HUES64 (cell line): ENCODE data around the gene CPAMD8.

Experiments used
- H3K27ac ChIP-seq: 2 replicates; pipeline ENCODE4 v1.7.0; 2013; ENCODE audit warnings: low read depth, low read length, inconsistent platforms
- H3K27me3 ChIP-seq: 2 replicates; pipeline ENCODE4 v1.6.1; 2013; ENCODE audit warnings: mild to moderate bottlenecking, low read length; ENCODE audit not compliant: insufficient read depth
- H3K36me3 ChIP-seq: 2 replicates; pipeline ENCODE4 v1.6.1; 2013; ENCODE audit warnings: mild to moderate bottlenecking, low read length; ENCODE audit not compliant: insufficient read depth
- H3K4me1 ChIP-seq: 2 replicates; pipeline ENCODE4 v1.6.1; 2013; ENCODE audit warnings: mild to moderate bottlenecking, low read length, moderate library complexity; ENCODE audit not compliant: insufficient read depth
- H3K4me3 ChIP-seq: 2 replicates; pipeline ENCODE4 v1.5.1; 2013; ENCODE audit warnings: mild to moderate bottlenecking, low read length, moderate library complexity
- H3K9ac ChIP-seq: 2 replicates; pipeline ENCODE4 v1.6.1; 2013; ENCODE audit warnings: mild to moderate bottlenecking, low read depth, low read length
- H3K9me3 ChIP-seq: 2 replicates; pipeline ENCODE4 v1.6.1; 2013; ENCODE audit warnings: low read depth, low read length; ENCODE audit not compliant: insufficient read depth
- WGBS: fragments of 150-250, 120-280 bp; methylation state at CpG from one replicate; pipeline ENCODE4 v1.1.7; 2013; ENCODE audit warnings: missing lambda C conversion rate; 5-methylcytosine and 5-hydroxymethylcytosine counted together

Gene CPAMD8

DNA sequence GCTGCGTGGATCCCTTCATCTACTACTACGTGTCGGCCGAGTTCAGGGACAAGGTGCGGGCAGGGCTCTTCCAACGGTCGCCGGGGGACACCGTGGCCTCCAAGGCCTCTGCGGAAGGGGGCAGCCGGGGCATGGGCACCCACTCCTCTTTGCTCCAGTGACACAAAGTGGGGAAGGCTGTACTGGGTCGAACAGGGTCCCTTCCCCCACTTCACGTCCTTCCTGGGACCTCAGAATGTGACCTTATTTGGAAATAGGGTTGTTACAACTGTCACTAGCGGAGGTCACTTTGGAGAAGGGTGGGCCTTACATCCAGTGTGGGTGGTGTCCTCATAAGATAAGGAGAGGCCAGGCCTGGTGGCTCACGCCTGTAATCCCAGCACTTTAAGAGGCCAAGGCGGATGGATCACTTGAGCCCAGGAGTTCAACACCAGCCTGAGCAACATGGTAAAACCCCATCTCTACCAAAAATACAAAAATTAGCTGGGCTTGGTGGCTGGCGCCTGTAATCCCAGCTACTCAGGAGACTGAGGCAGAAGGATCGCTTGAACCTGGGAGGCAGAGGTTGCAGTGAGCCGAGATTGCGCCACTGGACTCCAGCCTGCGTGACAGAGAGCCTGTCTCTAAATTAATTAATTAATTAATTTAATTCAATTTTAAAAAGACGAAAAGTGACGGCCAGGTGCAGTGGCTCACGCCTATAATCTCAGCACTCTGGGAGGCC, 136.0 kb downstream of the CPAMD8 start:
- H3K36me3 ChIP-seq, result no peaks in the 10 kb centered on the region
- WGBS, result 91% methylated on average over 23 of the region's 24 CpGs
- H3K9ac ChIP-seq, result no peak overlapping the region
- H3K4me1 ChIP-seq, result no peaks in the 10 kb centered on the region
- H3K9me3 ChIP-seq, result no peaks in the 10 kb centered on the region
- no peak overlapping the region for H3K4me3 ChIP-seq
- H3K27ac ChIP-seq, result peak overlapping the region; percentile 55; the same call in 1 of the 2 replicates
- H3K27me3 ChIP-seq, result no peaks in the 10 kb centered on the region

DNA sequence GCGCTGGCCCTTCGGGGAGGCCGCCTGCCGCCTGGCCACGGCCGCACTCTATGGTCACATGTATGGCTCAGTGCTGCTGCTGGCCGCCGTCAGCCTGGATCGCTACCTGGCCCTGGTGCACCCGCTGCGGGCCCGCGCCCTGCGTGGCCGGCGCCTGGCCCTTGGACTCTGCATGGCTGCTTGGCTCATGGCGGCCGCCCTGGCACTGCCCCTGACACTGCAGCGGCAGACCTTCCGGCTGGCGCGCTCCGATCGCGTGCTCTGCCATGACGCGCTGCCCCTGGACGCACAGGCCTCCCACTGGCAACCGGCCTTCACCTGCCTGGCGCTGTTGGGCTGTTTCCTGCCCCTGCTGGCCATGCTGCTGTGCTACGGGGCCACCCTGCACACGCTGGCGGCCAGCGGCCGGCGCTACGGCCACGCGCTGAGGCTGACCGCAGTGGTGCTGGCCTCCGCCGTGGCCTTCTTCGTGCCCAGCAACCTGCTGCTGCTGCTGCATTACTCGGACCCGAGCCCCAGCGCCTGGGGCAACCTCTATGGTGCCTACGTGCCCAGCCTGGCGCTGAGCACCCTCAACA, 136.6 kb downstream of the CPAMD8 start:
- Histone ChIP-seq H3K9ac (no peak overlapping the region), H3K36me3 (no peaks in the 10 kb centered on the region), H3K4me1 (no peaks in the 10 kb centered on the region), H3K4me3 (no peak overlapping the region), H3K27me3 (no peaks in the 10 kb centered on the region), H3K9me3 (no peaks in the 10 kb centered on the region), H3K27ac (peak overlapping the region; percentile 55; the same call in 1 of the 2 replicates)
- 96% methylated on average over 48 of the region's 48 CpGs for WGBS

DNA sequence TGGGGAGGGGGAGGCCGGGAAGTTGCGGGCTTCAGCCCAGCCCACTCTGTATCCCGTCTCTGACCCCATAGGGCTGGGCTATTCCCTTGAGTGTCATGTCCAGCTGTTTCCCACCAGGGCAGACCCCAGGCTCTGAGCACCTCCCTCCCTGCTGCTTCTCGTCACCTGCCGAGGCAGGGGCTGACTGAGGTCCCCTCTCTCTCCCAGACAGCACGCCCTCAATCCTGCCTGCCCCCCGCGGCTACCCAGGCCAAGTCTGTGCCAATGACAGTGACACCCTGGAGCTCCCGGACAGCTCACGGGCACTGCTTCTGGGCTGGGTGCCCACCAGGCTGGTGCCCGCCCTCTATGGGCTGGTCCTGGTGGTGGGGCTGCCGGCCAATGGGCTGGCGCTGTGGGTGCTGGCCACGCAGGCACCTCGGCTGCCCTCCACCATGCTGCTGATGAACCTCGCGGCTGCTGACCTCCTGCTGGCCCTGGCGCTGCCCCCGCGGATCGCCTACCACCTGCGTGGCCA, 137.2 kb downstream of the CPAMD8 start:
- Histone ChIP-seq H3K4me1 (no peaks in the 10 kb centered on the region), H3K36me3 (no peaks in the 10 kb centered on the region), H3K9ac (no peak overlapping the region), H3K27ac (no peak overlapping the region), H3K27me3 (no peaks in the 10 kb centered on the region), H3K9me3 (no peaks in the 10 kb centered on the region), H3K4me3 (no peak overlapping the region)
- 92% methylated on average over 22 of the region's 22 CpGs for WGBS

DNA sequence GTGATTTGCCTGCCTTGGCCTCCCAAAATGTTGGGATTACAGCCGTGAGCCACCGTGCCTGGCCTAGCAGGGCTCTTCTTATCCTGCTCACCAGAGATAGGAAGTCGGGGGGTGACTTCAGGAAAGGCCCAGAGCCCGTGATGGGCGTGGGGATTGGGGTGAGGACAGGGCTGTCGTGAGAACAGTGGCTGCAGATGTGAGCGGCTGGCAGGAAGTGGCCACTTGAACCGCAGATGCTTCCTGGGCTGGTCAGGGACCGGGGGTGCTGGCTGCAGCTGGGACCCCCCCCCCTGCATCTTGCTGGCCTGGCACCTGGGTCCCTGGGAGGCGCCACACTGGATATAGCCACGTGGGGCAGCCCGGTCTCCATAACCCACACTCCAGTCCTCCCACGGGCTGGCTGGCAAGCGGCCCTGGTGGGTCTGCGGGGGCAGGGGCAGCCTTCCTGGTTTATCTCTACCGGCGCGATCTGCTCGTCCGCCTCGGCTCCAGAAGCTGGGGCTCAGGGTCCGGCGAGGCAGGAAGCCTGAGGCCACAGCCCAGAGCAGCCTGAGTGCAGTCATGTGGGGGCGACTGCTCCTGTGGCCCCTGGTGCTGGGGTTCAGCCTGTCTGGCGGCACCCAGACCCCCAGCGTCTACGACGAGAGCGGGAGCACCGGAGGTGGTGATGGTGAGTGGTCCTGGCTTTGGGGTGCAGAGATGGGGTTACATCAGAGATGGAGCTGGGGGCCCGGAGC, 137.8 kb downstream of the CPAMD8 start, which contains the start of gene F2RL3:
Gene F2RL3 (plus strand): TSS at position 371 of the 737 bp plus-strand sequence. CDS start 191 bp downstream, at position 562.
- Histone ChIP-seq H3K27ac (no peak within 1 kb of the TSS), H3K9ac (no peak within 1 kb of the TSS), H3K27me3 (no peaks in the 10 kb centered on the region), H3K4me1 (no peaks in the 10 kb centered on the region), H3K9me3 (no peaks in the 10 kb centered on the region), H3K36me3 (no peaks in the 10 kb centered on the region), H3K4me3 (no peak within 1 kb of the TSS)
- 90% methylated on average over 31 of the region's 31 CpGs for WGBS

- no peak overlapping the region for H3K4me3 ChIP-seq
- no peaks in the 10 kb centered on the region for H3K27me3 ChIP-seq
- no peaks in the 10 kb centered on the region for H3K4me1 ChIP-seq
- H3K9ac ChIP-seq, result no peak overlapping the region
- H3K9me3 ChIP-seq, result 0 out of 2 replicates have a peak, but pooled peaks cover 1% of the 10 kb centered on the region
- H3K36me3 ChIP-seq, result no peaks in the 10 kb centered on the region
- 93% methylated on average over 17 of the region's 17 CpGs for WGBS
- H3K27ac ChIP-seq, result no peak overlapping the region
These were observed 139.0 kb downstream of the CPAMD8 start for GRCh38 chr19:16887353-16888265.

GRCh38 chr19:16886305-16886880, 140.2 kb downstream of the CPAMD8 start:
- 93% methylated on average over 19 of the region's 20 CpGs for WGBS

GRCh38 chr19:16885166-16885565, 141.4 kb downstream of the CPAMD8 start:
- H3K4me3 ChIP-seq, result no peak overlapping the region
- peaks cover 18% of the 10 kb centered on the region for H3K9me3 ChIP-seq
- H3K4me1 ChIP-seq, result no peaks in the 10 kb centered on the region
- H3K27me3 ChIP-seq, result no peaks in the 10 kb centered on the region
- H3K27ac ChIP-seq, result no peak overlapping the region
- 87% methylated on average over 5 of the region's 5 CpGs for WGBS
- no peak overlapping the region for H3K9ac ChIP-seq
- peaks cover 5% of the 10 kb centered on the region for H3K36me3 ChIP-seq

More at GRCh38 chr19:16886305-16886880, 140.2 kb downstream of the CPAMD8 start:
- no peaks in the 10 kb centered on the region for H3K27me3 ChIP-seq
- H3K4me1 ChIP-seq, result no peaks in the 10 kb centered on the region
- no peak overlapping the region for H3K27ac ChIP-seq
- H3K36me3 ChIP-seq, result no peaks in the 10 kb centered on the region
- H3K9ac ChIP-seq, result no peak overlapping the region
- peaks cover 12% of the 10 kb centered on the region; the same call in 1 of the 2 replicates for H3K9me3 ChIP-seq
- H3K4me3 ChIP-seq, result no peak overlapping the region

DNA sequence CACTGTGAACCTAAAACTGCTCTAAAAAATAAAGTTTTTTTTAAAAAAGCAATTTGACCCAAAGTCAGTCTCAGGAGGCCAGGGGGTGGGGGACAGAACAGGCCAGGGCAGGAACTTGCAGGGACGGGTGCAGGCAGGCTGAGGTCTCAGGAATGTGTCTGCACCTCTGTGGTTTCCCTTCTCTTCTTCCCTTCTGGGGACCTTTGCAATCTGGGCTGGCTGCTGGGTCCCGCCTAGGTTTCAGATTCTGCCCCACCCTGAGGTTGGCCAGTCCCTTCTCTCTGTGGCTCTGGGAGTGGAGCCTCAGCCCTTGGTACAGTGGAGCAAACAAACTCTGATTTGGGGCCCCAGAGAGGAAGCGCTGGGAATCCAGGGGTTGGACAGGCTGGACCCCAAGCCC, 143.1 kb downstream of the CPAMD8 start:
- Histone ChIP-seq H3K9me3 (peaks cover 18% of the 10 kb centered on the region), H3K27me3 (no peaks in the 10 kb centered on the region), H3K36me3 (peaks cover 20% of the 10 kb centered on the region), H3K4me1 (no peaks in the 10 kb centered on the region), H3K27ac (no peak overlapping the region), H3K4me3 (no peak overlapping the region), H3K9ac (no peak overlapping the region)
- WGBS, result 87% methylated on average over 3 of the region's 3 CpGs

DNA sequence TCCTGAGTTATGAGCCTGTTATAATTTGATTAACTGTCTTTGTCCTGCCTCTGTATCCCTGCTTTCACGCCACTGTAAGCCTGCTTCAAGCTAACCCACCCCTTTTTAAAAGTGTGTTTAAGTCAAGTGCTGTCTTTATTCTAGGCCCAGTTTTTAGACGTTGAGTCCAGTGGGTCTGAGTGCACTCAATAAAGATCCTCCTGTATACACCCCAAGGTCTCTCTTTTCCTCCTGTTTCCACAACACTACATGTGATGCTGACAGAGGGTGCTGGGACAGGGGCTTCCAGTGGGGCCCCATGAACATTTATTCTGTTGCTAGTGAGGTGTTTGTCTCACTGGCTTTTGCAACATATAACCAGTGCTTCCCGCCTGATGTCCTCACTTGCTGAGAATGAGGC, 144.5 kb downstream of the CPAMD8 start:
- Histone ChIP-seq H3K27me3 (no peaks in the 10 kb centered on the region), H3K27ac (no peak overlapping the region), H3K9me3 (peaks cover 18% of the 10 kb centered on the region), H3K4me3 (no peak overlapping the region), H3K36me3 (peaks cover 33% of the 10 kb centered on the region), H3K4me1 (no peaks in the 10 kb centered on the region), H3K9ac (no peak overlapping the region)
- 95% methylated on average over 3 of the region's 3 CpGs for WGBS

GRCh38 chr19:16880884-16881554, 145.6 kb downstream of the CPAMD8 start:
- 95% methylated on average over 8 of the region's 8 CpGs for WGBS
- no peak overlapping the region for H3K9ac ChIP-seq
- peaks cover 18% of the 10 kb centered on the region for H3K9me3 ChIP-seq
- peaks cover 45% of the 10 kb centered on the region for H3K36me3 ChIP-seq
- H3K27ac ChIP-seq, result no peak overlapping the region
- H3K4me3 ChIP-seq, result no peak overlapping the region
- H3K27me3 ChIP-seq, result no peaks in the 10 kb centered on the region
- H3K4me1 ChIP-seq, result no peaks in the 10 kb centered on the region
